Panc1 (cell line): ENCODE results near the gene KCNMA1. TPM values are rescaled to one million over a fixed set of nuclear protein-coding genes. Genes with fewer than 3 reads are reported as not detected.

Source experiments
- ATAC-seq: fragments of 200-7000 bp; cut with Tn5 transposase; 2 replicates; pipeline ENCODE4 v1.9.1; 2020; ENCODE audit warnings: mild to moderate bottlenecking, moderate library complexity
- BruUV-seq: library from RNA; stranded (reverse); fragments of 400-500 nt; replicated peaks from 2 replicates; lab custom pipeline; 2021; lab: Mats Ljungman, UMichigan
- CTCF ChIA-PET: fragments of 300-600 bp; sonication (Branson Sonifier 250); formaldehyde crosslinking; loops from one replicate; lab custom pipeline; 2022; ENCODE audit warnings: antibody characterized with exemption; lab: Charles Lee
- POLR2A ChIA-PET: fragments of 300-600 bp; sonication (Branson Sonifier 250); formaldehyde crosslinking; loops from one replicate; lab custom pipeline; 2022; ENCODE audit warnings: antibody characterized with exemption; lab: Charles Lee
- DNase-seq: peaks from one replicate; pipeline ENCODE4 v3.0.0-alpha.2; 2010; ENCODE audit warnings: low read depth, low spot score
- H3K27ac ChIP-seq: 2 replicates; pipeline ENCODE4 v1.5.1; 2011; ENCODE audit warnings: mild to moderate bottlenecking, low read length, inconsistent platforms
- H3K27me3 ChIP-seq: fragments of 200-500 bp; sonication (Bioruptor generic); 2 replicates; pipeline ENCODE4 v1.6.0; 2014; ENCODE audit warnings: low read length, inconsistent platforms; ENCODE audit not compliant: control insufficient read depth, insufficient read depth
- H3K36me3 ChIP-seq: fragments of 200-500 bp; sonication (Bioruptor generic); 2 replicates; pipeline ENCODE4 v1.5.1; 2014; ENCODE audit warnings: inconsistent platforms, mild to moderate bottlenecking, low read length, moderate library complexity; ENCODE audit not compliant: control insufficient read depth, insufficient read depth
- H3K4me1 ChIP-seq: 2 replicates; pipeline ENCODE4 v1.5.1; 2011; ENCODE audit warnings: inconsistent platforms, mild to moderate bottlenecking, low read length, moderate library complexity; ENCODE audit not compliant: control insufficient read depth, insufficient read depth
- H3K4me3 ChIP-seq, 2 experiments: 2 replicates each; pipeline ENCODE4 v1.5.1; 2011 to 2012; ENCODE audit warnings: low read depth in 2 of 2, low read length in 2 of 2, mild to moderate bottlenecking in 2 of 2, inconsistent platforms in 1 of 2, moderate library complexity in 1 of 2
- H3K9me3 ChIP-seq: fragments of 200-500 bp; sonication (Bioruptor generic); 2 replicates; pipeline ENCODE4 v1.5.1; 2014; ENCODE audit warnings: low read depth, mild to moderate bottlenecking, inconsistent platforms, low read length, moderate library complexity; ENCODE audit not compliant: control insufficient read depth, insufficient read depth
- POLR2AphosphoS5 ChIP-seq: IDR thresholded peaks from 2 replicates; pipeline ENCODE4 v1.6.1; 2012; ENCODE audit warnings: mild to moderate bottlenecking, low read depth, low read length, moderate library complexity
- SIN3A ChIP-seq: IDR thresholded peaks from 2 replicates; pipeline ENCODE4 v1.6.1; 2012; ENCODE audit warnings: low read depth, mild to moderate bottlenecking, low read length, moderate library complexity, borderline replicate concordance; ENCODE audit not compliant: insufficient read depth
- TCF7L2 ChIP-seq: IDR thresholded peaks from 2 replicates; pipeline ENCODE4 v1.6.1; 2011; ENCODE audit warnings: mild to moderate bottlenecking, low read depth, low read length, inconsistent platforms
- in situ Hi-C: cut with HindIII; loops from 2 replicates; pipeline ENCODE4 v1.10.0; 2016; ENCODE audit warnings: low sequenced_read_pairs, low pct_unique_long_range_greater_than_20kb
- intact Hi-C: fragments of 100-400 bp; cut with micrococcal nuclease; formaldehyde crosslinking; loops from one replicate; pipeline ENCODE4 v1.10.0; 2022; ENCODE audit not compliant: unreplicated experiment
- total RNA-seq: library from RNA; stranded (reverse); gene quantifications from one replicate; pipeline ENCODE4 v1.2.1, GENCODE V29; 2021; ENCODE audit not compliant: unreplicated experiment
- TF ChIP-seq, protein P1 (sequence below): fragments of 450-650 bp; IDR thresholded peaks from 2 replicates; pipeline ENCODE4 v1.5.1; 2017; ENCODE audit warnings: mild to moderate bottlenecking
- TF ChIP-seq, protein P2 (sequence below), 2 experiments: IDR thresholded peaks; 2 replicates each; pipeline ENCODE4 v1.6.1; 2011 to 2012; ENCODE audit warnings: low read depth in 2 of 2, control low read depth in 1 of 2, low read length in 1 of 2, mild to moderate bottlenecking in 1 of 2, moderate library complexity in 1 of 2; ENCODE audit not compliant: insufficient read depth in 1 of 2

KCNMA1 gene
- total RNA-seq, 1 experiment from 2014 or later = 91.9 TPM

DNA sequence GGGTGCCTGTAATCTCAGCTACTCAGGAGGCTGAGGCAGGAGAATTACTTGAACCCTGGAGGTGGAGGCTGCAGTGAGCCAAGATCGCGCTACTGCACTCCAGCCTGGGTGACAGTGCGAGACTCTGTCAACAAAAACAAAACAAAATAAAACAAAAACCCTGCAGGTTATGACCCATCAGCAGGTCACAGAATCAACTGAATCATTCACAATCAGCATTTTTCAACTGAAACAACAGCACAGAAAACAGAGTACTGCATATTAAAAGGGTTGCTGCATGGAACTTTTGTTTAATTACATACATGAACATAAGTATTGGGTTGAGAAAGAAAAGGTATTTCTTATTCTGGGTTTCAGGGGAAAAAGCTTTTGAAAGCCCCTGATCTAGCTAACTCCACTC, 77.6 kb downstream of the KCNMA1 start:
- CTCF ChIA-PET = interaction anchor here (1.0 kb wide), 1 partner anchor 82 kb away, joined by 3 read pairs; no protein-coding TSS in a partner anchor
- no TSS peak for BruUV-seq
- intact Hi-C loops = no loop called here
- POLR2A ChIA-PET = no interaction called here
- no peak overlapping the region for H3K27ac ChIP-seq
- no peaks in the 10 kb centered on the region for H3K27me3 ChIP-seq
- TF ChIP-seq TCF7L2 (no peak), SIN3A (no peak), POLR2AphosphoS5 (no peak)
- TF ChIP-seq, protein P1, sequence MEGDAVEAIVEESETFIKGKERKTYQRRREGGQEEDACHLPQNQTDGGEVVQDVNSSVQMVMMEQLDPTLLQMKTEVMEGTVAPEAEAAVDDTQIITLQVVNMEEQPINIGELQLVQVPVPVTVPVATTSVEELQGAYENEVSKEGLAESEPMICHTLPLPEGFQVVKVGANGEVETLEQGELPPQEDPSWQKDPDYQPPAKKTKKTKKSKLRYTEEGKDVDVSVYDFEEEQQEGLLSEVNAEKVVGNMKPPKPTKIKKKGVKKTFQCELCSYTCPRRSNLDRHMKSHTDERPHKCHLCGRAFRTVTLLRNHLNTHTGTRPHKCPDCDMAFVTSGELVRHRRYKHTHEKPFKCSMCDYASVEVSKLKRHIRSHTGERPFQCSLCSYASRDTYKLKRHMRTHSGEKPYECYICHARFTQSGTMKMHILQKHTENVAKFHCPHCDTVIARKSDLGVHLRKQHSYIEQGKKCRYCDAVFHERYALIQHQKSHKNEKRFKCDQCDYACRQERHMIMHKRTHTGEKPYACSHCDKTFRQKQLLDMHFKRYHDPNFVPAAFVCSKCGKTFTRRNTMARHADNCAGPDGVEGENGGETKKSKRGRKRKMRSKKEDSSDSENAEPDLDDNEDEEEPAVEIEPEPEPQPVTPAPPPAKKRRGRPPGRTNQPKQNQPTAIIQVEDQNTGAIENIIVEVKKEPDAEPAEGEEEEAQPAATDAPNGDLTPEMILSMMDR = no peak
- TF ChIP-seq, protein P2, sequence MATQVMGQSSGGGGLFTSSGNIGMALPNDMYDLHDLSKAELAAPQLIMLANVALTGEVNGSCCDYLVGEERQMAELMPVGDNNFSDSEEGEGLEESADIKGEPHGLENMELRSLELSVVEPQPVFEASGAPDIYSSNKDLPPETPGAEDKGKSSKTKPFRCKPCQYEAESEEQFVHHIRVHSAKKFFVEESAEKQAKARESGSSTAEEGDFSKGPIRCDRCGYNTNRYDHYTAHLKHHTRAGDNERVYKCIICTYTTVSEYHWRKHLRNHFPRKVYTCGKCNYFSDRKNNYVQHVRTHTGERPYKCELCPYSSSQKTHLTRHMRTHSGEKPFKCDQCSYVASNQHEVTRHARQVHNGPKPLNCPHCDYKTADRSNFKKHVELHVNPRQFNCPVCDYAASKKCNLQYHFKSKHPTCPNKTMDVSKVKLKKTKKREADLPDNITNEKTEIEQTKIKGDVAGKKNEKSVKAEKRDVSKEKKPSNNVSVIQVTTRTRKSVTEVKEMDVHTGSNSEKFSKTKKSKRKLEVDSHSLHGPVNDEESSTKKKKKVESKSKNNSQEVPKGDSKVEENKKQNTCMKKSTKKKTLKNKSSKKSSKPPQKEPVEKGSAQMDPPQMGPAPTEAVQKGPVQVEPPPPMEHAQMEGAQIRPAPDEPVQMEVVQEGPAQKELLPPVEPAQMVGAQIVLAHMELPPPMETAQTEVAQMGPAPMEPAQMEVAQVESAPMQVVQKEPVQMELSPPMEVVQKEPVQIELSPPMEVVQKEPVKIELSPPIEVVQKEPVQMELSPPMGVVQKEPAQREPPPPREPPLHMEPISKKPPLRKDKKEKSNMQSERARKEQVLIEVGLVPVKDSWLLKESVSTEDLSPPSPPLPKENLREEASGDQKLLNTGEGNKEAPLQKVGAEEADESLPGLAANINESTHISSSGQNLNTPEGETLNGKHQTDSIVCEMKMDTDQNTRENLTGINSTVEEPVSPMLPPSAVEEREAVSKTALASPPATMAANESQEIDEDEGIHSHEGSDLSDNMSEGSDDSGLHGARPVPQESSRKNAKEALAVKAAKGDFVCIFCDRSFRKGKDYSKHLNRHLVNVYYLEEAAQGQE (IDR thresholded peaks at IDR 0.05; ENCODE audit: insufficient read depth in 1 of 2, low read depth in 2 of 2, low read length in 1 of 2) = no peak
- peaks cover 65% of the 10 kb centered on the region for H3K4me1 ChIP-seq
- H3K9me3 ChIP-seq = no peaks in the 10 kb centered on the region
- no peak for DNase-seq
- no peaks in the 10 kb centered on the region for H3K36me3 ChIP-seq
- no peak overlapping the region for H3K4me3 ChIP-seq
- in situ Hi-C loops = no loop called here
- no peak for ATAC-seq

DNA sequence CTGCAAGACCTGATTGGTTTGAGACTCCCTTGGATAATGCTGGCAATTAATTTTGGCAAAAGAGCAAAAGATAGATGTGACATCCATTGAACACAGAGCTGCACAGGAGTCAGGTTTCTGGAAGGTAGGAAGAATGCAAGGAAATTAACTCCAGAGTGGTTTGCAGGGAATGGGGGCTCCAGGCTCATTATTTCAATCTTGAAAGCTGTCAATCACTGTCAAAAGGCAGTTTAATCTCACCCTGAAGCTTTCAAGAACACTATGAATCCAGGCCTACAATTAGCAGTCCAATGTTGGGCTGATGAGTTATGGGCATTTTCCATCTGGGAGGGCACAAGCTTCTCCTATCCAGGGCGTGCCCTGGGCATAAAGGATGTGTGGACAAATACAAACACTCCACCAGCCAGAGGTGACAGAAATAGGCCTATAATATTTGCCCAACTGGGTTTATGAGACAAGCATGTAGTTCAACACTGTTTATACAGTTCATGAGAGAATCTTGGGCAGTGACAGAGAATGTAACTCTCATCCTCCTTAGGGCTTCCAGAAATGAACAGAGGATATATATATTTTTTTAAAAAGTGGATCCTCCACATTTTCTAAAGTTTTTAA, 80.5 kb downstream of the KCNMA1 start:
- H3K27ac ChIP-seq = no peak overlapping the region
- POLR2A ChIA-PET = interaction anchor here (1.1 kb wide), 1 partner anchor 14 kb away, joined by 3 read pairs; no protein-coding TSS in a partner anchor
- TF ChIP-seq TCF7L2 (no peak), POLR2AphosphoS5 (no peak), SIN3A (no peak)
- TF ChIP-seq, protein P1 = no peak
- H3K36me3 ChIP-seq = no peaks in the 10 kb centered on the region
- CTCF ChIA-PET = interaction anchor here (0.6 kb wide), 1 partner anchor 11 kb away, joined by 4 read pairs; no protein-coding TSS in a partner anchor
- H3K27me3 ChIP-seq = no peaks in the 10 kb centered on the region
- in situ Hi-C loops (no loop called here), intact Hi-C loops (no loop called here)
- no peak overlapping the region for H3K4me3 ChIP-seq
- BruUV-seq = no TSS peak
- DNase-seq (no peak), ATAC-seq (no peak)
- no peaks in the 10 kb centered on the region for H3K9me3 ChIP-seq
- peaks cover 50% of the 10 kb centered on the region for H3K4me1 ChIP-seq
